ENCODE data around the gene ATG10. TPM values are rescaled to one million over a fixed set of nuclear protein-coding genes. Genes with fewer than 3 reads are reported as not detected.

Gene ATG10
- total RNA-seq, 1 donor from 2014 or later = 5.8 TPM

- DNase-seq (ENCODE audit: low read depth in 2 of 2) = peak in 1 of 2 donors; percentile 87
Measured at GRCh38 chr5:82164176-82164976, 192.6 kb downstream of the ATG10 start.

GRCh38 chr5:82164977-82165713, 193.3 kb downstream of the ATG10 start:
- DNase-seq (ENCODE audit: low read depth in 2 of 2) = peak in 1 of 2 donors; percentile 68

DNA sequence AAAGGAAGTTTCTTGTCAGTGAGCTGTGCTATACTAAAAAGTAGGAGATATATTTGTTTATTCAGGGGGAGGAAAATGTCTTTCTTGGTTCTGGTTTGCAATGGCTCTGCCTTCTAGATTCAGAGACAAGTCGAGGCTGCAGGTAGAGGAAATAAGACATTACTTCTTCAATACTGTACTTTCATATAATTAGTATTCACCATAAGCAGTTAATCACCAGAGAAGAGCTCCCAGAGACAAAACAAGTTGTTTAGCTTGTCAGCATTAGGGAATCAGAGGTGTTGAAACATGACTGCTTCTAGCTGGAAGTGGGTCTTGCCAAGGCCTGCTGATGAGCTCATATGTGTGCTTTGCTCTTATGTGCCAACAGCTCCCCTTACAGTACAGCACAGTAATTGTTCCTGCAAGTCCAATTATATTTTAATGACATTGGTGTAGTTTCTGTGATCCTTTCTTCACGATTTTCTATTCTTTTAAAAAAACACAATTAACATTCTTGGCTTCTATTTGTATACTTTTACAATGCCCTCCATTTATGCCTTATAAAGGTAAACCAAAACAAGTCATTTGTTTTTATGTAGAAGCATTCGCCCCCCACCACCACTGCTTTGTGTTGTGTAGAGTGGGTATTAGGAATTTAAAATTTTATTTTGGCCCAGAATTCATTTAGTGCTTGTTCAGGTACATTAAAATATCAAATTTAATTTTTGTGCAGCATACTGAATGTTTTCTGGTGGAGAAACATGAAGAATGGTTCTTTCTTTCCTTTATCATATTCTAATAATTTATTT, 194.1 kb downstream of the ATG10 start:
- DNase-seq (ENCODE audit: low read depth in 2 of 2) = peak; percentile 95 to 96

DNA sequence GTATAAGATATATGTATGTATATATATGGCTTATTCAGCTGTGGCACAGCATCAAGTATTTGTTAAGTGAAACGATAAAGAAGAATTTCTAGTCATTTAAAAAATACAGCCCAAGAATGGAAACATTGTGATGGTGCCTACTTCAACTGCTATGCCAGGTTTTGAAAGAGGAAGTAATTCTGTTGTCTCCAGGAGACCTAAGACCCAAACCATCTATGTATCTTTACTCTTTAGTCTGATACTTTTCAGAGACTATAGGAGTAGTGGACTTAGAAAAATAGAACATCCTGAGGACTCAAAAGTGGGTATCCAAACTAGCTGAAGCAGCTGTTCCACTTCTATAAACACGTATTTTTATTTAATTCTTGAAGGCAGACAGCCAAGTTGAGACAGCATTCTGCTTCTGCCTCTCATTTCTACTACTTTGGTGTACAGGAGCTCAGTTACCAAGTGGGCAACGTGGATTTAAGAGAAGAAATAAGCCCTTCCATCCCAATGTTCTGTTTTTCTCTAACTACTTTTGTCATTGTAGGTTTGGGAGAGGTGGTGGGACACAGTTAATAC, 195.6 kb downstream of the ATG10 start:
- no peak for DNase-seq (ENCODE audit: low read depth in 2 of 2)

GRCh38 chr5:82168294-82168693, 196.5 kb downstream of the ATG10 start:
- DNase-seq (ENCODE audit: low read depth in 2 of 2) = no peak

- no peak for DNase-seq (ENCODE audit: low read depth in 2 of 2)
Measured at GRCh38 chr5:82169892-82170291, 198.1 kb downstream of the ATG10 start.

GRCh38 chr5:82174128-82174918, 202.5 kb downstream of the ATG10 start:
- DNase-seq (ENCODE audit: low read depth in 2 of 2) = peak; percentile 67 to 75

- DNase-seq (ENCODE audit: low read depth in 2 of 2) = no peak
Measured at GRCh38 chr5:82174919-82175219, 203.0 kb downstream of the ATG10 start.

- DNase-seq (ENCODE audit: low read depth in 2 of 2) = no peak
Measured at GRCh38 chr5:82176115-82176814, 204.4 kb downstream of the ATG10 start.

- DNase-seq (ENCODE audit: low read depth in 2 of 2) = no peak
Measured at GRCh38 chr5:82178378-82178777, 206.6 kb downstream of the ATG10 start.

GRCh38 chr5:82182662-82183061, 210.8 kb downstream of the ATG10 start:
- no peak for DNase-seq (ENCODE audit: low read depth in 2 of 2)

DNA sequence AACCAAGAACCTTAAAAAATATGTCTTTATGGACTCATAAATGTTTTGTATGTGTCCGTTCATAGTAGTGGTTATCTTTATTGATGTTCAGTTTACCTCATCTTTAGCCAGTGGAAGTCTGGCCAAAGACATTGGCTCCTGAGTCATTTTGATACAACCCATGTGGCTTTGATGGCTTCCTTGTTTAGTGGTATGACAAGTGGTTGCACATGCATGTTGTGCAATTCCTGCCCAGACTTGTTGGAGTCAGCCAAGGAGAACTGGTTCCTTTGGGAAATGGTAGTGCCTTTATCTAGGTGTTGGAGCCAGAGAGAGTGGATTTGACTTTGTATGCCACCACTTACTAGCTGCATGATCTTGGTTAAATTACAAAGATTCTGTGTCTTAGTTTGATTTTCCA, 212.0 kb downstream of the ATG10 start:
- no peak for DNase-seq (ENCODE audit: low read depth in 2 of 2)

- DNase-seq (ENCODE audit: low read depth in 2 of 2) = no peak
Measured at GRCh38 chr5:82185851-82186250, 214.0 kb downstream of the ATG10 start.

GRCh38 chr5:82197550-82197949, 225.7 kb downstream of the ATG10 start:
- no peak for DNase-seq (ENCODE audit: low read depth in 2 of 2)

DNA sequence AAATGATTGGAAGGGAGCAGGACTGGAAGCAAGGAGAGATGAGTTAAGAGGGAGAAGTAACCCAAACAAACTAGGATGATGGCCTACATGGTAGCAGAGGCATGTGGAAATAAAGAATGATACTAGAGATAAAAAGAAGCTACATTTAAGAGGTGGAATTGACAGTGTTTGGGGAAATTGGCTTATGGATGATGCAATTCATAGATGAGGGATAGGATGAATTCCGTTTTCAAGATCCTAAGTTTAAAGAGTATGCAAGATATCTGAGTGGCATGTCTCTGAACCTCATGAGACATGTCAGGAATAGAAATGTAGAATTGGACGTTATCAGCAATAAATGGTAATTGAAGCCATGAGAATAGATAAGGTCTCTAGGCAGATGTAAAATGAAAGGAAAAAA, 232.7 kb downstream of the ATG10 start:
- no peak for DNase-seq (ENCODE audit: low read depth in 2 of 2)

DNA sequence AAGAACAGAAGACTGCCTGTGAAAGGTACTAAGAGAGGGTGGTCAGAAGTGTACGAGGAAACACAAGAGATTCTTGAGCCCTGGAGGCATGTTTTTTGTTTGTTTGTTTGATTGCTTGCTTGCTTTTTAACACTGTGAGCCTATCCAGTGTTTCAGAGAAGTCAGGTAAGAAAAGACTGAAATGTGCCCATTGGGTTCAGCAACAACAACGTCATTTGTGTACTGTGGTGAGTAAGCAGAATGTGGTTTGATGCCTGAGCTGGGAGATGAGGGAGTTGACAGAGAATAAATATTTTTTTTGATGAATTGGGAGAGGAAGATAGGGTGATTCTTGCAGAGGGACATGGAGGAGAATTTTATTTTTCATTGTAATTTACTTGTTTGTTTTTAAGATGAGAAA, 233.2 kb downstream of the ATG10 start:
- no peak for DNase-seq (ENCODE audit: low read depth in 2 of 2)

- DNase-seq (ENCODE audit: low read depth in 2 of 2) = no peak
Measured at GRCh38 chr5:82208371-82208770, 236.5 kb downstream of the ATG10 start.

DNA sequence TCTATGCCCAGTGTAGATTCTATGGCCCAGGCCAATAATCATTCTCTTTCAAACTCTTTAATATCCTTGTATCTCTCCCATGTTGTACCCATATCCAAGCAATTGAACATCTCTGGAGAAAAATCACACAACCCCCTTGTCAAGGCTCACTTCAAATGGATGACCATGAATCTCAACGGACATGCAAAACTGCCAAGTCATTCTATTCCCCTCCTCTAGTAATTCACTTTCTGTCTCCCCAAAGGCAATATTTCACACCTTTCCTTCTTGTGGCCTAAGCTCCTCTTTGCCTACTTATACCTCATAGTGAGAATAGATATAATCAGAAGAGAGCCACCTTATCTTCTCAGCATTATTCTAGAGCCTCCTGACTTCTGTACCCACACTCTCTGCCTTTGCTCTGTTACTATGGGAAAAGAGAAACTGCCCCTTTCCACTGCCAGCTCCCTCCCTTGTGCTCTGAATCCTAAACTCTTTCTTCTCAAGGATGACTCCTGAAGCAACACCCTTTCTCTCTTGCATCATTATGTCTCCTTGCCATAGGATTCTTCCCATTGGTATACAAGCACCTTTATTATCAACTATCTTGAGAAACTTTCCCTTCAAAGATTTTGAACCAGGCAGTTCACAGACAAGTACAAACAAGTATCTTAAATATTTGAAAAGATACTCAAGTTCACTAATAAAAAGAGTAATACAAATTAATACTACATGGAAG, 240.2 kb downstream of the ATG10 start:
- DNase-seq (ENCODE audit: low read depth in 2 of 2) = no peak

GRCh38 chr5:82217917-82218316, 246.1 kb downstream of the ATG10 start:
- DNase-seq (ENCODE audit: low read depth in 2 of 2) = no peak

Data from lung microvascular endothelial cell (primary cell).